NCI-H128 (cell line): Measurements from ENCODE around the gene DOCK8.
"Not testable (repeated sequence)": the region's sequence is repeated elsewhere in the genome, so short reads cannot be mapped to it uniquely, and the experiment has no call there.

Source experiments
- DNase-seq: peaks from one replicate; lab custom pipeline; 2025; ENCODE audit not compliant: unreplicated experiment; lab: John Stamatoyannopoulos, UW

The DOCK8 gene

DNA sequence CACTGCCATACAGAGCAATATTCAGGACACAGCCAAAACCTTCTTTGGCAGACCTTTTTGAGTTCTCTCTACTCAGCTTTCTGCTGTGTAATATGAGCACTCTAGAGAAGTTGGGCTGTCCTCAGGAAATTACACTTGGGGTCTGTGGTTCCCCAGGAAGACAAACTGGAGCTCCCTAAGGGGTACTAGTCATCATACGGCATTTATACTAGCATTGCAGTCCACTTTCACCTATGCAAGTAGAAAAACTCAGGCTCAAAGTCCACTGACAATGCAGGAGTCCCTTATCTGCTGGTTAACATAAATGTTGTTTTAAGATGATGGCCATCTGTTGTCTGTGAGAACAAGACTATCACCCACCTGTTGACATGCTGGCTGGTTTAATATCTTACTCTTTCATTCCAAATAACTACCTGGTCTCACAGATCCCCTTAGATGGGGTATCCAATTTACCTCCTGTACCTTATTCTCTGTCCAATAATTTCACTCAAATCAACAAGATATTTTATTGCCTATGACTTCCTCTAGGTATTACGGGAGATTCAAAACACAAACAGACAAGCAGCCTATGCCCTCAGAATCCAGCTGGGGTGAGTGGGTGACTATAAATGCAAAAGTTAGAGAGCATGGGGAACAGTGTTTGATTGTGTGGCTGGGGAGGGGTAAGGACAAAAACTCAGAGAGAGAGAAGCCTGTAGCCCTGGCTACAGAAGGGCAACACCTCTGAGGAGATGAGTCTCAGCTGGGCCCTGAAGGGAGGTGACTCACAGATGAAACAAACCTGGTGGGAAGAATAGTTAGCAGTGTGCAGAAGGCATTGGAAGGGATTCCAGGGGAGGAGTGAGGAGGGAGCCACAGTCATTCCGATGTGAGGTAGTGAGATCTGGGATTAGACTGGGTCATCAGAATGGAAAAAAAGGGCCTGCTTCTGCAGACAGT is 10.2 kb downstream of the DOCK8 start:
- DNase-seq = no peak

DNA sequence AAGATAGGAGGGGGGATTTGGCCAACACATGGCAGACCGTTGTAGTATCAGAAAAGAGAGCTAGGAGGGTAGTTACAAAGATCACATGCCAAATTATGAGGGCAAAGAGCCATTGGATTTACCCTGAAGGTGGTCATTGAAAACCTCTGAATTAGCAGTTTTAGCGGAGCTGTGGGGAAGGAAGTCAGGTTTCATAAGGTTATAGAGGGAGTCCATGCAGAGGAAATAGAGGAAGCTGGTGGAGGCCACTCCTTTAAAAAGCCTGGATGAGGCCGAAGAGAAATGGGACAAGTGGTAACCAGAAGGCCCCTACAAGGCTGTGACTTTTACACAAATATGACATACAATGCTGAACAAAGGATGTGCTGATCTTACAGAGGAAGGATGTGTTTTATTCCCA is 13.2 kb downstream of the DOCK8 start:
- no peak for DNase-seq

DNA sequence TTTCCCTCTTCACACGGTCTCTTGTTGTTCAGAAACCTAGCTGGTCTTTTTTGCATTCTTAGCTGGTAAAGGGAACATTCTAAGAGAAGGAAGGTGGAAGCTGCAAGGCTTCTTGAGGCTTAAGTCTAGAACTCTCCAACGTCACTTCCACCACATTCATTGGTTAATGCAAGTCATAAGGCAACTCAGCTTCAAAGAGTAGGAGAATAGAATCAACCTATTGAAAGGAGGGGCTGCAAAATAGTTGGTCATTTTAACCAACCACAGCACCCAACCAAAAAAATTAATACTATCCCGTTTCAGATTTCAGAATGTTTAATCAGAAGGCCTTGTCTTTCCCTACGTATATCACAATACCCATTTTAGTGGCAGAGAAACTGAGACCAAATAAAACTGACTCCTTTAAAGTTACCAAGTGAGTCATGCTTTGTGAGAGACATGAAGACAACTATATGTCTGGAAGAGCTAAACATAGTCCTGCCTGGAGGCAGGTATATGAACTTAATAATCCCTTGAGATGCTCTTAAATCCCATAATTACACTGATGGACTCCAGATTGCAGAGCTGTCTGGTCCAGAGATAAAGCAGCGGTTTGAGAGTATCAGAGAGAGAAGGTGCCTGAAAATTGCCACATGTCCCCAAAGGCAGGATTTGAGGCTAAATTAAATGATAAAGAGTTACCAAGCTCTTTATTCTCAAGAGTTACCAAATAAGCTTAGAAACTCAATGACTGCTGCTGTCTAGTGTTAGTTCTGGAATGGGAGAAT is 14.4 kb downstream of the DOCK8 start:
- no peak for DNase-seq

- DNase-seq = not testable (repeated sequence)
These were observed 17.0 kb downstream of the DOCK8 start for GRCh38 chr9:231625-232024.

- not testable (repeated sequence) for DNase-seq
These were observed 19.0 kb downstream of the DOCK8 start for GRCh38 chr9:233708-234107.

GRCh38 chr9:237141-237857 is 22.6 kb downstream of the DOCK8 start:
- no peak for DNase-seq

DNA sequence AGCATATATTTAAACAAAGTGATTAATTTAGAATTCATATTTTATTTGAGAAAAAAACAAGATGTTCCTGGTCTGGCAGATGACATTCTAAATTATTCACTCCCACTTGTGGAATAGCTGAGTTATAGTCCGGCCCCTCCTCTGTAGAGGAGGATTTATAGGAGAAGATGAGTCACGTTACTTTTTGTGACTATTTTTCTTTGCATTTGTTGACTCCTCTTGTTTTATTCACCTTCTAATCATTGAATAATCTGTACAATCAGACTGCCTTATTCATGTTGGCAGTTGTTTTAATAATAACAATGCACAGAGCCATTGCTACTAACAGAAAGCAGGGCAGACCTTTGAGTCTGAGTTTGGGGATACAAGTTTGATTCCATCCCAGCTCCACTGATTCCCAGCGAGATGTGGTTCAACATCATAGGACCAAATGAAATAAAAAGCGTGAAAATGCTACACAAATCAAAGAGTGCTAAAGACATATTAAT is 23.2 kb downstream of the DOCK8 start:
- no peak for DNase-seq

DNA sequence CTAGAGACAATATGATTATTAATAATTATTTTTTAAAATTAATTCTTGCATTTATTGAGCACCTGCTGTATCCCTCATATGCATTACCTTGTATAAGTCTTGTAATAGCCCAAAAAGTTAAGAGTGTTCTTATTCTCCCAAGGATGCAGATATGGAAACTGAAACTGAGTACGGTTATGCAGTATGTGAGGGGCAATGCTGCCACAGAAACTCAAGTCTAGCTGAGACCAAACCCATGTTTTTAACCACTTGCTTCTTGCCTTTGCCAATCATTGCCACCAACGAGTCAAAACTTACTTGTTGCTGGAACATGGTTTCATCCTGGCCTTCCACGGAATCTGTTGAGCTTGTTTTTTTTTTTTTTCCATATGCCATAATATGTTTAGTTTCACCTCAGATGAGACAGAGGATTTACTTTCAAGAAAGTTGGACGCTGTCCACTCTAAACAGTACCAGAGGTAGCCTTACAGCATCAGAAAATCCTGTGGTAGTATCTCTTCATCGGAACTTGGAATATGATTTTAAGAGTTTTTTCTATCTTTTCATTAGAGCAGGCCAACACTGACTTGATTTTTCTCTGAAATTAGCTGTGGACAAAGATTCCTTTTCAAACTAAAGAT is 27.9 kb downstream of the DOCK8 start:
- DNase-seq = no peak

DNA sequence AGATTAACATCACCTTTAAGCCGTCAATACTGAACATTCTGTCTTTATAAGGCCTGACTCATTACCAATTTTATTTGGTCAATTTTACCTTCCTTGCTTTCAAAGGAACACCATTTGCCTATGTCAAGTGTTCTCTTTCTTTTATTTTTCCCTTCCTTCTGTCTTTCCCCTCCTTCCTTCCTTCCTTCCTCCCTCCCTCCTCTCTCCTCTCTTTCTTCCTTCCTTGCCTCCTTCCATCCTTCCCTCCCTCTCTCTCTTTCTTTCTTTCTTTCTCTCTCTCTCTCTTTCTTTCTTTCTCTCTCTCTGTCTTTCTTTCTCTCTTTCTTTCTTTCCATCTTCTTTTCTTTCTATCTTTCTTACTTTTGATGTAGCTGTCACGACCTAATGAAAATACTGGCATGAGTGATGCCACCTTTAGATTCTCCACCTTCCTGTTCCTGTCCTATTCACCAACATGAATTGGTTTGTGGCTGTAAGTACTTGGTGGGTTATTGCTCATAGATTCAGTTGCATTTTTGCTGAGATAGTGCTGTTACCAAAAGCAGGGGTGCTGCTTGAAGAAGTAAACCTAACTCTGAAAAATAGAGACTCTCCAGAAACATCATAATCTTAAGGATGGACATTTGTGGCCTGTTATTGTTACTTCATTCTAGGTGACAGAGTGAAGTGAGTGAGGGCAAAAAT is 33.8 kb downstream of the DOCK8 start:
- DNase-seq = no peak

DNA sequence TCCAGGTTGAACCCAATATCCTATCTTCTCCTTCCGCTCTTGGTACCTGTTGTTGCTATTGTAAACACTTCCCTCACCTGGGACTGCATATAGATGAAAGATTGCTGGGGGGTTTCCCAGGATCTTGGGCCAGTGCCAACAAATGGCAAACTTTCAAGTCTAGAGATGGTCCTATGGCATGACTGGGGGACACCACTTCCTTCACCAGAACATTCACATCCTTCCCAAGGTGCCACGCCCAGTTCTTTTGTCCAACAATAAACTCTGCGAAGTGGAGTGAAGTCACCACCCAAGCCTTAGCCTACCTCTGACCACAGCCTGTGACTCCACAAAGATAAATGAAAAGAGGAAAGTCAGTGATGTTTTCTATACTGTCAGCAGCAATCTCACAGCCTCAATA is 34.4 kb downstream of the DOCK8 start:
- DNase-seq = no peak

- no peak for DNase-seq
These were observed 35.4 kb downstream of the DOCK8 start for GRCh38 chr9:250039-250438.

DNA sequence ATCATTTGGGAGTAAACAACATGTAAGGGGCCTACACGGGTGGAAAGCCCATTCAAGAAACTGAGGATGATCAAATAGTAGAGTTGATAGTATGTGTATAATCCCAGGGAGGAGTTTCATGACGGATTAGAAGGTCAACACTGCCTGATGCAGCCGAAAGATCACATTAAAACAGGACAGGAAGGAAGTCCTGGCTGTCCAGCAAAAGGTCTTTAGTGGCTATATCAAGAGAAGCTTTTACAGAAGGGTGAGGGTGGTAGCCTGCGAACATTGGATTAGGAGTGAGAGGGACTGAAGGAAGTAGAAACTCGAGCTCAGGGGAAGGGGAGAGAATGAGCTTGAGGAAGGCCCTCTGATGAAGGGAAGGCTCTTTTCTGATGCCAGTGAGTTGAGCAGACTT is 36.0 kb downstream of the DOCK8 start:
- no peak for DNase-seq

GRCh38 chr9:251398-251797 is 36.7 kb downstream of the DOCK8 start:
- DNase-seq = no peak

- no peak for DNase-seq
These were observed 38.9 kb downstream of the DOCK8 start for GRCh38 chr9:253539-253938.

DNA sequence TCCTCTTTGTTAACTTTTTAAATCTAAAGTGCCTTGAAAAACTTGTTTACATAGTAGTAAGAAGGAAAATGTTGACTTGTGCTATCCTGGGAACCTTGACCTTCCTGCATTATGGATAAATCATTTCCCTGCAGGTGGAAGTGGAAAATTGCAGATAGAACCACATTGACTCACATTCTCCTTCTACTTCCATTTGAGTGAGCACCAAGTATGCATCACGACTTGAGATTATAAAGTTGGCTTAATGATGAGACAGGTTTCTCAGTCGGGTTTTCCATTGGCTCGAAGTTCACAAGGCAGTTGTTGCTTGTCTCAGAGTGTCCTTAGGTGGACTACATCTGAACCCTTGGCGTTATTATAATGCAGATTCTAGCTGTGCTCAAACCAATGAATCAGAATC is 39.9 kb downstream of the DOCK8 start:
- no peak for DNase-seq

DNA sequence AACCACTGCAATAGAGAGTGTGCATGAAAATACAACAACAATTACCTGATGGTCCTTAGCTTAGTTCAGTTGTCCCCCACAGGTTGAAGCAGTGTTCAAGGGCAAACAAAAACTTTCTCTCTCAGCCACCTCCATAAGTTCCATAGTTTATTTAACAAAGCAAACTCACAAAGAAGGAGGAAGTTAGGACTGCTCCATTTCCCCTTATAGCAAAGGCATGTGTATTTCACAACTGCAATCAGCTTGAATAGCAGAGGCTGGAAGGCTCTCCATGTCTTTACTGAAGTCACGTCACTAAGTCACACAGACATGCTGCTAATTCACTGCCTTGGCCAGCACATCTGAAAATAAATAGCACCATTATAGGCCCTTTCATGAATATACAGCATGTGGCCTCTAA is 43.3 kb downstream of the DOCK8 start:
- no peak for DNase-seq

GRCh38 chr9:259405-260404 is 45.0 kb downstream of the DOCK8 start:
- no peak for DNase-seq

GRCh38 chr9:264231-264630 is 49.6 kb downstream of the DOCK8 start:
- DNase-seq = no peak

DNA sequence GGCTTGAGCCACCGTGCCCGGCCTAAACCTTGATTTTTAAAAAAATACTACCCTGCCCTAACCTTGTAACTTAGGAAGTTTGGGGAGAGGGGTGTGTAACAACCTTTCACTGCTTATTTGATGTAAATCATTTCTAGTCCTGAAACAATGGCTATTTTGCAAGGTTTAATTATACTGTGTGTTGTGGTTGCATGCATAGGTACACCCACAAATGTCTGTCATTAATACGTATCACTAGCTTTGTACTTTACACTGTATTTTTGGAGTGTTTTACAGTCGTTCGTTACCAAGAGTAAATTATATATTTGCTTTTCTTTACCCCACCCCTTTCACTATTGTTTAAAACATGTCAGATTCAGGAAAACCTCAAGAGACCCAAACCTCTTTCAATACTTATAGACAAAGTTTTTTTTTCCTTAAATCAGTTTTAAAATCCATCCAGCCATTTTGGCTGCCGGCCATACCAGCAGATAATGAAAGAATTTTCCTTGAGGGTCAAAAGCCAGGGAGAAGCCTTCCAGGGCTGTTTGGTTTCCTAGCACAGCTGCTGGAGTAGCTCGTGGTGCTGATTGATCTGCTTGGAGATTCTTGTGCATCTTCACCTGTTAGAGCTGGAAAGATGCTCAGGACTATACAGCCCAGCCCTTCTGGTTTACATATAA is 50.7 kb downstream of the DOCK8 start:
- DNase-seq = no peak
